ENCODE results near the gene BABAM2. TPM values are rescaled to one million over a fixed set of nuclear protein-coding genes. Genes with fewer than 3 reads are reported as not detected.

The BABAM2 gene
- total and polyA plus RNA-seq, 2 experiments from 2014 or later = 17.8 to 21.5 TPM

- no peaks in the 10 kb centered on the region for H3K36me3 Mint-ChIP-seq (ENCODE audit: low read depth)
- TF ChIP-seq ZNF331 (CRISPR knock-in tag; IDR thresholded peaks at IDR 0.05; ENCODE audit: low read depth) = no peak
- TF ChIP-seq CREB1 (CRISPR knock-in tag; IDR thresholded peaks at IDR 0.05; ENCODE audit: low read depth) = no peak
- no peak for TF ChIP-seq REST (IDR thresholded peaks at IDR 0.05; ENCODE audit: unreplicated experiment)
- TF ChIP-seq ETS1 (IDR thresholded peaks at IDR 0.05) = no peak
- no peak for TF ChIP-seq EZH2 (IDR thresholded peaks at IDR 0.05; ENCODE audit: low read depth, unreplicated experiment)
- no peak for TF ChIP-seq STAT1 (IDR thresholded peaks at IDR 0.05; ENCODE audit: unreplicated experiment)
- no peak for TF ChIP-seq ZNF462 (CRISPR knock-in tag; IDR thresholded peaks at IDR 0.05)
- TF ChIP-seq POLR2AphosphoS5 (IDR thresholded peaks at IDR 0.05; ENCODE audit: low read depth) = no peak
- no peak for TF ChIP-seq EZH2phosphoT487 (IDR thresholded peaks at IDR 0.05; ENCODE audit: unreplicated experiment)
- TF ChIP-seq CTCF (conservative IDR thresholded peaks at IDR 0.05; ENCODE audit: low read depth in 2 of 2) = no peak
- no peak for TF ChIP-seq JUNB (IDR thresholded peaks at IDR 0.05; ENCODE audit: unreplicated experiment)
- no peak for TF ChIP-seq ZNF114 (CRISPR knock-in tag; IDR thresholded peaks at IDR 0.05)
- TF ChIP-seq NANOG (IDR thresholded peaks at IDR 0.05; ENCODE audit: borderline replicate concordance) = no peak
- Histone ChIP-seq H3K36me3 (ENCODE audit: insufficient read depth) (no peaks in the 10 kb centered on the region), H3K4me2 (no peak overlapping the region), H2AFZ (no peak overlapping the region), H3K9me2 (ENCODE audit: insufficient read depth) (no peaks in the 10 kb centered on the region), H3K27me3 (ENCODE audit: insufficient read depth) (no peaks in the 10 kb centered on the region), H3F3A (replicated peaks; ENCODE audit: low read depth) (no peaks in the 10 kb centered on the region), H4K20me1 (replicated peaks; ENCODE audit: insufficient read depth) (no peaks in the 10 kb centered on the region), H3K4me1 (ENCODE audit: insufficient read depth) (peaks cover 7% of the 10 kb centered on the region; the same call in 1 of the 2 replicates), H3K27ac (ENCODE audit: low read depth) (no peak overlapping the region), H3K79me2 (replicated peaks; ENCODE audit: insufficient read depth) (no peaks in the 10 kb centered on the region), H3K4me3 (no peak overlapping the region)
- peaks cover 1% of the 10 kb centered on the region for H3K27me3 Mint-ChIP-seq (ENCODE audit: insufficient read depth, low read depth, poor library complexity)
- no peak overlapping the region for H3K27ac Mint-ChIP-seq
- no peak overlapping the region for H3K4me3 Mint-ChIP-seq
- peaks cover 12% of the 10 kb centered on the region; the same call in 2 of the 3 replicates for H3K4me1 Mint-ChIP-seq
- DNase-seq (ENCODE audit: low spot score) (no peak), ATAC-seq (no peak)
- H3K9me3 Mint-ChIP-seq = no peaks in the 10 kb centered on the region
Observed at GRCh38 chr2:27906074-27906473, 15.5 kb downstream of the BABAM2 start.
